Endometrial microvascular endothelial cells (primary cell): Measurements from ENCODE around the gene CSKMT. TPM values are rescaled to one million over a fixed set of nuclear protein-coding genes. Genes with fewer than 3 reads are reported as not detected.

Experiments
- in situ Hi-C: cut with HindIII; loops from 2 replicates; pipeline ENCODE4 v1.10.0; 2017; ENCODE audit warnings: low sequenced_read_pairs, low pct_unique_long_range_greater_than_20kb; ENCODE audit errors: inconsistent ontology term
- total RNA-seq: library from RNA; depleted of rRNA; stranded (reverse); fragments of >200 nt; gene quantifications from one replicate; pipeline ENCODE4 v1.2.3, GENCODE V29; 2015; ENCODE audit errors: inconsistent ontology term

The CSKMT gene
- total RNA-seq, 1 donor from 2014 or later: 3.9 TPM

- in situ Hi-C loops: no loop called here
Observed at GRCh38 chr11:62709247-62710000, 44.3 kb downstream of the CSKMT start.

GRCh38 chr11:62710001-62710345 lies 44.9 kb downstream of the CSKMT start:
- in situ Hi-C loops: no loop called here

GRCh38 chr11:62712276-62712812 lies 47.2 kb downstream of the CSKMT start:
- in situ Hi-C loops: no loop called here

GRCh38 chr11:62712861-62713260 lies 47.7 kb downstream of the CSKMT start:
- in situ Hi-C loops: no loop called here

GRCh38 chr11:62713343-62713742 lies 48.2 kb downstream of the CSKMT start:
- in situ Hi-C loops: no loop called here

GRCh38 chr11:62715150-62716130 lies 50.3 kb downstream of the CSKMT start:
- in situ Hi-C loops: no loop called here

- in situ Hi-C loops: no loop called here
Observed at GRCh38 chr11:62716206-62716605, 51.1 kb downstream of the CSKMT start.

- in situ Hi-C loops: no loop called here
Observed at GRCh38 chr11:62716816-62717215, 51.7 kb downstream of the CSKMT start.

Other genes starting within 250 kb of the CSKMT start
- gene SCGB1A1, start 246.3 kb upstream of the CSKMT start, total RNA-seq: not detected
- 299 TPM for gene AHNAK, start 118.5 kb upstream of the CSKMT start, total RNA-seq
- gene EEF1G, start 91.4 kb upstream of the CSKMT start, total RNA-seq: 1,762 TPM
- gene TUT1, start 73.8 kb upstream of the CSKMT start, total RNA-seq: 12.7 TPM
- gene MTA2, start 63.4 kb upstream of the CSKMT start, total RNA-seq: 195 TPM
- gene EML3, start 52.5 kb upstream of the CSKMT start, total RNA-seq: 42.1 TPM
- 8.0 TPM for gene ROM1, start 52.1 kb upstream of the CSKMT start, total RNA-seq
- gene B3GAT3, start 43.3 kb upstream of the CSKMT start, total RNA-seq: 40.0 TPM
- gene GANAB, start 18.7 kb upstream of the CSKMT start, total RNA-seq: 294 TPM
- 35.2 TPM for gene INTS5, start 12.0 kb upstream of the CSKMT start, total RNA-seq
- 87.7 TPM for gene C11orf98, start 102 bp upstream of the CSKMT start, total RNA-seq
- gene UQCC3, start 6.4 kb downstream of the CSKMT start, total RNA-seq: 12.4 TPM
- gene LBHD1, start 7.0 kb downstream of the CSKMT start, total RNA-seq: 5.8 TPM
- 89.8 TPM for gene UBXN1, start 13.8 kb downstream of the CSKMT start, total RNA-seq
- gene LRRN4CL, start 24.2 kb downstream of the CSKMT start, total RNA-seq: not detected
- gene BSCL2, start 42.1 kb downstream of the CSKMT start, total RNA-seq: 55.5 TPM
- not detected for gene GNG3, start 42.4 kb downstream of the CSKMT start, total RNA-seq
- gene HNRNPUL2, start 62.1 kb downstream of the CSKMT start, total RNA-seq: 6.7 TPM
- gene TTC9C, start 63.2 kb downstream of the CSKMT start, total RNA-seq: 28.1 TPM
- gene ZBTB3, start 88.8 kb downstream of the CSKMT start, total RNA-seq: 9.9 TPM
- 85.5 TPM for gene POLR2G, start 96.3 kb downstream of the CSKMT start, total RNA-seq
- 22.1 TPM for gene TAF6L, start 106.1 kb downstream of the CSKMT start, total RNA-seq
- gene TMEM179B, start 122.1 kb downstream of the CSKMT start, total RNA-seq: 91.6 TPM
- gene TMEM223, start 126.7 kb downstream of the CSKMT start, total RNA-seq: 27.6 TPM
- 45.7 TPM for gene NXF1, start 140.1 kb downstream of the CSKMT start, total RNA-seq
- 33.4 TPM for gene STX5, start 166.7 kb downstream of the CSKMT start, total RNA-seq
- not detected for gene TEX54, start 167.5 kb downstream of the CSKMT start, total RNA-seq
- 49.7 TPM for gene WDR74, start 174.3 kb downstream of the CSKMT start, total RNA-seq
- 224 TPM for gene SLC3A2, start 215.6 kb downstream of the CSKMT start, total RNA-seq